ENCODE results near the gene KCNJ15. TPM values are rescaled to one million over a fixed set of nuclear protein-coding genes. Genes with fewer than 3 reads are reported as not detected.
A peak's percentile ranks its signal among the peaks of the same experiment; 100 is the strongest.

Gene KCNJ15
- total and polyA plus RNA-seq, 10 of the 15 experiments (the other 5 are each of a cell fraction or from before 2014, with no cell fraction given): 0.05 to 2.7 (median 0.33) TPM; not detected in 6

DNA sequence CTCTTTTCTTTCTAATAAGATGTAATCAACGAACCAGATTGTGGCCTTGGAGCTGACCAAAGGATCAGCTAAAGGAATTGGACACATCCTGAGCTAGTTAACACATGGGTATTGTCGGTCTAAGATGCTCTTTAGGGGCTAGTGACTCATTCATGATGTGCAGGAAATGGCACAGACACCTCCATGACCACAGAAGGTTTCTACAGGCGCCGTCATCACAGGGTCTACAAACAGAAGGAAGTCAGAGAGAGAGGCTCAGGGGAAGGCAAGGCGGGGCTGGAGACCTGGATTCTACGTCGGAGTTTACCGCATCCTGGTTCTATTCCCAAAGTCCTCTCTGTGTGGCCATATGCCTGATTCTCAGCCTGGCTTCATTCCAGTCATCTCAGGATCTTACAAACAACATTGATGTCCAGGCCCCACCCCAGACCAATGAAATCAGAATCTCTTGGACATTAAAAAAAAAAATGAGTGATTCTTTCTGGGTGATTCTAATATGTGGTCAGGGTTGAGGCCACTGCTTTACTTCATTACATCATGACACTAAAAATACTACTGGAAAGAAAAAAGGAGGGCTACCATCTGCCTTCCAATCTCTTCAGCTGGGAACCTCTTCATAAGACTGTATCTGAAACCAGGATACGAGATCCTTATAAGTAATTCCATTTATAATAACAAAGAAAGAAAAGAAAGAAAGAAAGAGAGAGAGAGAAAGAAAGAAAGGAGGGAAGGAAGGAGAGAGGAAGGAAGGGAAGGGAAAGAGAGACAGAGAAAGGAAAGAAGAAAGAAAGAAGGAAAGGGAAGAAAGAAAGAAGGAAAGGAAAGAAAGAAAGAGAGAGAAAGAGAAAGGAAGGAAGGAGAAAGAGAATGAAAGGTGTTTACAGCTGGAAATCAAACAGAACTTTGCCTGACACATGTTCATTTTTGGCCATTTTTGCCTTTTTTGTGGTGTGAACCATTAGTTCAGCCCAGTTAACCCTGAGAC, 11.6 kb upstream of the KCNJ15 start (continued):
- TF ChIP-seq YY1 (IDR thresholded peaks at IDR 0.05; ENCODE audit: low read depth, low read length) (no peak), SMAD1 (IDR thresholded peaks at IDR 0.05; ENCODE audit: low read depth, partially characterized antibody) (no peak), NR2C1 (IDR thresholded peaks at IDR 0.05) (no peak), IKZF1 (conservative IDR thresholded peaks at IDR 0.05) (peak; percentile 80), DPF2 (IDR thresholded peaks at IDR 0.05) (peak; percentile 62; the same call in 1 of the 2 replicates), MXI1 (IDR thresholded peaks at IDR 0.05; ENCODE audit: low read depth, low read length) (no peak), CHD2 (IDR thresholded peaks at IDR 0.05; ENCODE audit: borderline replicate concordance, low read depth, low read length) (0 out of 2 replicates have a peak, but pooled peaks have one; percentile 18), CHD1 (IDR thresholded peaks at IDR 0.05; ENCODE audit: low read depth, low read length) (no peak), HDGF (IDR thresholded peaks at IDR 0.05) (peak; percentile 26; the same call in 1 of the 2 replicates), EGR1 (IDR thresholded peaks at IDR 0.05; ENCODE audit: borderline replicate concordance in 1 of 2, low read depth in 2 of 2, low read length in 2 of 2) (no peak), SRF (IDR thresholded peaks at IDR 0.05; ENCODE audit: low read depth in 2 of 2, low read length in 2 of 2) (no peak), ZNF622 (IDR thresholded peaks at IDR 0.05) (no peak), BHLHE40 (IDR thresholded peaks at IDR 0.05; ENCODE audit: borderline replicate concordance in 1 of 2, low read depth in 2 of 2, low read length in 1 of 2) (peak in 1 of 2 experiments; percentile 35; a peak in 1 of 4 replicates), CUX1 (IDR thresholded peaks at IDR 0.05; ENCODE audit: insufficient replicate concordance, low read depth, low read length) (no peak)
- TF ChIP-seq, protein P1, sequence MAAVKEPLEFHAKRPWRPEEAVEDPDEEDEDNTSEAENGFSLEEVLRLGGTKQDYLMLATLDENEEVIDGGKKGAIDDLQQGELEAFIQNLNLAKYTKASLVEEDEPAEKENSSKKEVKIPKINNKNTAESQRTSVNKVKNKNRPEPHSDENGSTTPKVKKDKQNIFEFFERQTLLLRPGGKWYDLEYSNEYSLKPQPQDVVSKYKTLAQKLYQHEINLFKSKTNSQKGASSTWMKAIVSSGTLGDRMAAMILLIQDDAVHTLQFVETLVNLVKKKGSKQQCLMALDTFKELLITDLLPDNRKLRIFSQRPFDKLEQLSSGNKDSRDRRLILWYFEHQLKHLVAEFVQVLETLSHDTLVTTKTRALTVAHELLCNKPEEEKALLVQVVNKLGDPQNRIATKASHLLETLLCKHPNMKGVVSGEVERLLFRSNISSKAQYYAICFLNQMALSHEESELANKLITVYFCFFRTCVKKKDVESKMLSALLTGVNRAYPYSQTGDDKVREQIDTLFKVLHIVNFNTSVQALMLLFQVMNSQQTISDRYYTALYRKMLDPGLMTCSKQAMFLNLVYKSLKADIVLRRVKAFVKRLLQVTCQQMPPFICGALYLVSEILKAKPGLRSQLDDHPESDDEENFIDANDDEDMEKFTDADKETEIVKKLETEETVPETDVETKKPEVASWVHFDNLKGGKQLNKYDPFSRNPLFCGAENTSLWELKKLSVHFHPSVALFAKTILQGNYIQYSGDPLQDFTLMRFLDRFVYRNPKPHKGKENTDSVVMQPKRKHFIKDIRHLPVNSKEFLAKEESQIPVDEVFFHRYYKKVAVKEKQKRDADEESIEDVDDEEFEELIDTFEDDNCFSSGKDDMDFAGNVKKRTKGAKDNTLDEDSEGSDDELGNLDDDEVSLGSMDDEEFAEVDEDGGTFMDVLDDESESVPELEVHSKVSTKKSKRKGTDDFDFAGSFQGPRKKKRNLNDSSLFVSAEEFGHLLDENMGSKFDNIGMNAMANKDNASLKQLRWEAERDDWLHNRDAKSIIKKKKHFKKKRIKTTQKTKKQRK (IDR thresholded peaks at IDR 0.05; ENCODE audit: low read depth, low read length): no peak
- TF ChIP-seq, protein P2, sequence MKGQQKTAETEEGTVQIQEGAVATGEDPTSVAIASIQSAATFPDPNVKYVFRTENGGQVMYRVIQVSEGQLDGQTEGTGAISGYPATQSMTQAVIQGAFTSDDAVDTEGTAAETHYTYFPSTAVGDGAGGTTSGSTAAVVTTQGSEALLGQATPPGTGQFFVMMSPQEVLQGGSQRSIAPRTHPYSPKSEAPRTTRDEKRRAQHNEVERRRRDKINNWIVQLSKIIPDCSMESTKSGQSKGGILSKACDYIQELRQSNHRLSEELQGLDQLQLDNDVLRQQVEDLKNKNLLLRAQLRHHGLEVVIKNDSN (IDR thresholded peaks at IDR 0.05; ENCODE audit: borderline replicate concordance, extremely low read length, insufficient read depth, low read depth, low read length): no peak
- TF ChIP-seq, protein P3, sequence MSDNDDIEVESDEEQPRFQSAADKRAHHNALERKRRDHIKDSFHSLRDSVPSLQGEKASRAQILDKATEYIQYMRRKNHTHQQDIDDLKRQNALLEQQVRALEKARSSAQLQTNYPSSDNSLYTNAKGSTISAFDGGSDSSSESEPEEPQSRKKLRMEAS (IDR thresholded peaks at IDR 0.05; ENCODE audit: low read depth, low read length): no peak

All from GM12878 (cell line).